Measurements from ENCODE around the gene PRG3. TPM values are rescaled to one million over a fixed set of nuclear protein-coding genes. Genes with fewer than 3 reads are reported as not detected.

Gene PRG3
- total and polyA plus RNA-seq, 2 of the 13 experiments (the other 11 are each of a cell fraction or from before 2014, with no cell fraction given) = not detected

- TF ChIP-seq ZBTB49 (CRISPR knock-in tag; IDR thresholded peaks at IDR 0.05; ENCODE audit: borderline replicate concordance) = no peak
- peak; percentile 27; the same call in 1 of the 2 replicates for TF ChIP-seq ZNF281 (CRISPR knock-in tag; IDR thresholded peaks at IDR 0.05; ENCODE audit: borderline replicate concordance)
- TF ChIP-seq ZNF749 (CRISPR knock-in tag; IDR thresholded peaks at IDR 0.05; ENCODE audit: borderline replicate concordance) = no peak
- TF ChIP-seq DRAP1 (CRISPR knock-in tag; IDR thresholded peaks at IDR 0.05) = no peak
- no peak for TF ChIP-seq KMT2A (CRISPR knock-in tag; IDR thresholded peaks at IDR 0.05)
- no peak for TF ChIP-seq RBM22 (optimal IDR thresholded peaks at IDR 0.05; ENCODE audit: low read length)
- no peak for TF ChIP-seq ZFAT (CRISPR knock-in tag; conservative IDR thresholded peaks at IDR 0.05)
- TF ChIP-seq NFE2L2 (IDR thresholded peaks at IDR 0.05; ENCODE audit: low read length) = no peak
- no peak for TF ChIP-seq ZNF660 (CRISPR knock-in tag; IDR thresholded peaks at IDR 0.05; ENCODE audit: borderline replicate concordance, low read depth)
- peak; percentile 44; the same call in 1 of the 2 replicates for TF ChIP-seq ZSCAN9 (CRISPR knock-in tag; IDR thresholded peaks at IDR 0.05; ENCODE audit: borderline replicate concordance)
- no peak for TF ChIP-seq ZSCAN30 (CRISPR knock-in tag; IDR thresholded peaks at IDR 0.05)
- no peak for TF ChIP-seq MIXL1 (CRISPR knock-in tag; IDR thresholded peaks at IDR 0.05)
- no peak for TF ChIP-seq ZNF549 (CRISPR knock-in tag; IDR thresholded peaks at IDR 0.05)
- no peak for TF ChIP-seq ZFP1 (CRISPR knock-in tag; IDR thresholded peaks at IDR 0.05)
- no peak for TF ChIP-seq ZFP41 (CRISPR knock-in tag; IDR thresholded peaks at IDR 0.05; ENCODE audit: borderline replicate concordance)
- TF ChIP-seq ATF6 (CRISPR knock-in tag; conservative IDR thresholded peaks at IDR 0.05) = no peak
- no peak for TF ChIP-seq PCBP2 (optimal IDR thresholded peaks at IDR 0.05; ENCODE audit: low read depth, low read length, poor library complexity, severe bottlenecking)
- no peak for TF ChIP-seq THAP8 (CRISPR knock-in tag; IDR thresholded peaks at IDR 0.05; ENCODE audit: borderline replicate concordance)
- no peak for TF ChIP-seq ARNTL (CRISPR knock-in tag; IDR thresholded peaks at IDR 0.05)
- no peak for TF ChIP-seq ZNF776 (CRISPR knock-in tag; IDR thresholded peaks at IDR 0.05)
- no peak for TF ChIP-seq NAIF1 (CRISPR knock-in tag; IDR thresholded peaks at IDR 0.05; ENCODE audit: borderline replicate concordance)
- no peak for TF ChIP-seq BRCA1 (CRISPR knock-in tag; IDR thresholded peaks at IDR 0.05)
- peak; percentile 39; the same call in 1 of the 2 replicates for TF ChIP-seq ZNF441 (CRISPR knock-in tag; IDR thresholded peaks at IDR 0.05; ENCODE audit: borderline replicate concordance)
These were observed 1.2 kb downstream of the PRG3 start (continued) for GRCh38 chr11:57379732-57380131.

All from HepG2 (cell line).